HepG2 (cell line): Measurements from ENCODE around the gene SETD1B. TPM values are rescaled to one million over a fixed set of nuclear protein-coding genes. Genes with fewer than 3 reads are reported as not detected.
A peak's percentile ranks its signal among the peaks of the same experiment; 100 is the strongest.

ENCODE experiments used
- ATAC-seq: fragments of 200-7000 bp; cut with Tn5 transposase; 3 replicates; pipeline ENCODE4 v1.9.1; 2020; ENCODE audit warnings: mild to moderate bottlenecking, moderate library complexity
- BruUV-seq: library from RNA; stranded (reverse); fragments of 400-500 nt; replicated peaks from 2 replicates; lab custom pipeline; 2021; lab: Mats Ljungman, UMichigan
- CTCF ChIA-PET: fragments of 300-600 bp; formaldehyde crosslinking; extraction: SDS; loops from one replicate; lab custom pipeline; 2021; ENCODE audit warnings: low total read pairs, inconsistent platforms, low intra/inter-chr PET ratio; lab: Yijun Ruan, JAX
- POLR2A ChIA-PET: fragments of 350-600 bp; sonication (Branson Sonifier 250); formaldehyde crosslinking; loops from one replicate; lab custom pipeline; 2020; ENCODE audit warnings: antibody characterized with exemption, inconsistent platforms; lab: Yijun Ruan, JAX
- DNase-seq: peaks from one replicate; pipeline ENCODE4 v3.0.0-alpha.2; 2015; ENCODE audit warnings: low spot score
- FAIRE-seq: peaks from 3 replicates; lab custom pipeline; 2011; peaks lifted over from hg19 to GRCh38; lab: Jason Lieb, UNC
- H2AFZ ChIP-seq: one replicate; pipeline ENCODE4 v1.6.1; 2011; ENCODE audit warnings: low read length, inconsistent platforms
- H3K27ac ChIP-seq: fragments of 300-600 bp; 3 replicates; pipeline ENCODE4 v1.8.0; 2011; ENCODE audit warnings: mixed run types, mild to moderate bottlenecking, mixed read lengths, low read length, inconsistent platforms; ENCODE audit not compliant: insufficient read depth; ENCODE audit errors: extremely low read length
- H3K27me3 ChIP-seq, 2 experiments: fragments of 200-600 bp in 1 of 2; 2 replicates in 1 of 2; 3 replicates in 1 of 2; pipeline versions ENCODE4 v1.6.0 to v1.8.0; 2011; ENCODE audit warnings: low read length in 2 of 2, mild to moderate bottlenecking in 2 of 2, moderate library complexity in 2 of 2, inconsistent platforms in 1 of 2; ENCODE audit not compliant: insufficient read depth in 2 of 2, control insufficient read depth in 1 of 2
- H3K36me3 ChIP-seq, 2 experiments: fragments of 200-600 bp in 1 of 2; replicated peaks in 1 of 2; 2 replicates in 1 of 2; 3 replicates in 1 of 2; pipeline versions ENCODE4 v1.5.1 to v1.8.0; 2011; ENCODE audit warnings: low read length in 2 of 2, inconsistent platforms in 1 of 2; ENCODE audit not compliant: insufficient read depth in 2 of 2, control insufficient read depth in 1 of 2
- H3K4me1 ChIP-seq: 2 replicates; pipeline ENCODE4 v1.5.1; 2012; ENCODE audit warnings: low read length, inconsistent platforms; ENCODE audit not compliant: insufficient read depth
- H3K4me2 ChIP-seq: 2 replicates; pipeline ENCODE4 v1.6.0; 2011; ENCODE audit warnings: low read depth, low read length, inconsistent platforms
- H3K4me3 ChIP-seq, 3 experiments: fragments of 200-600 bp in 1 of 3; sonication (generic), shearing (Covaris generic) in 1 of 3; replicated peaks in 1 of 3; 2 replicates each; pipeline ENCODE4 v1.5.1; 2011 to 2016; ENCODE audit warnings: low read length in 3 of 3, inconsistent platforms in 2 of 3, low read depth in 2 of 3, mild to moderate bottlenecking in 2 of 3, control low read depth in 1 of 3, mixed read lengths in 1 of 3; ENCODE audit not compliant: insufficient read depth in 1 of 3
- H3K79me2 ChIP-seq: one replicate; pipeline ENCODE4 v1.6.1; 2011; ENCODE audit warnings: low read length, inconsistent platforms; ENCODE audit not compliant: insufficient read depth
- H3K9ac ChIP-seq: 2 replicates; pipeline ENCODE4 v1.6.0; 2011; ENCODE audit warnings: mild to moderate bottlenecking, low read depth, low read length, inconsistent platforms; ENCODE audit not compliant: insufficient read depth
- H3K9me3 ChIP-seq: 2 replicates; pipeline ENCODE4 v1.5.1; 2012; ENCODE audit warnings: mild to moderate bottlenecking, low read length
- H4K20me1 ChIP-seq: 2 replicates; pipeline ENCODE4 v1.6.0; 2011; ENCODE audit warnings: inconsistent platforms, mild to moderate bottlenecking, low read length, moderate library complexity; ENCODE audit not compliant: insufficient read depth
- FIP1L1 ChIP-seq: fragments of 200-400 bp; formaldehyde crosslinking; IDR thresholded peaks from 2 replicates; pipeline ENCODE4 v1.6.1; 2018; ENCODE audit warnings: low read depth, mild to moderate bottlenecking, low read length, moderate library complexity, borderline replicate concordance; ENCODE audit not compliant: insufficient read depth
- KAT8 ChIP-seq: IDR thresholded peaks from 2 replicates; pipeline ENCODE4 v1.6.1; 2016; ENCODE audit warnings: missing genetic modification reagents, missing compliant biosample characterization
- KDM2A ChIP-seq: sonication (generic); formaldehyde crosslinking; IDR thresholded peaks from 2 replicates; pipeline ENCODE4 v1.4.0; 2020; ENCODE audit warnings: low read depth, missing genetic modification reagents, borderline replicate concordance
- KDM5B ChIP-seq: sonication (generic); formaldehyde crosslinking; IDR thresholded peaks from 2 replicates; pipeline ENCODE4 v1.4.0; 2020; ENCODE audit warnings: missing genetic modification reagents, mild to moderate bottlenecking, borderline replicate concordance
- MYPOP ChIP-seq: sonication (generic); formaldehyde crosslinking; IDR thresholded peaks from 2 replicates; pipeline ENCODE4 v1.8.1; 2023; ENCODE audit warnings: mild to moderate bottlenecking, moderate library complexity, missing genetic modification reagents
- NFAT5 ChIP-seq: sonication (generic); formaldehyde crosslinking; IDR thresholded peaks from 2 replicates; pipeline ENCODE4 v1.4.0; 2020; ENCODE audit warnings: missing genetic modification reagents
- NR2F6 ChIP-seq, 2 experiments: IDR thresholded peaks; 2 replicates each; pipeline ENCODE4 v1.6.1; 2016; ENCODE audit warnings: antibody characterized with exemption in 1 of 2, mild to moderate bottlenecking in 1 of 2
- PRMT3 ChIP-seq: sonication (generic); formaldehyde crosslinking; IDR thresholded peaks from 2 replicates; pipeline ENCODE4 v1.8.1; 2022; ENCODE audit warnings: low read depth, mild to moderate bottlenecking, moderate library complexity, missing genetic modification reagents, borderline replicate concordance
- SOX6 ChIP-seq, 2 experiments: fragments of 450-650 bp in 1 of 2; sonication (generic) in 1 of 2; formaldehyde crosslinking in 1 of 2; IDR thresholded peaks; 2 replicates each; pipeline versions ENCODE4 v1.4.0 to v1.6.1; 2017 to 2020; ENCODE audit warnings: antibody characterized with exemption in 1 of 2, mild to moderate bottlenecking in 1 of 2, missing genetic modification reagents in 1 of 2
- SSRP1 ChIP-seq: IDR thresholded peaks from 2 replicates; pipeline ENCODE4 v1.6.1; 2016; ENCODE audit warnings: control low read depth
- TBP ChIP-seq: sonication (generic); formaldehyde crosslinking; IDR thresholded peaks from 2 replicates; pipeline ENCODE4 v1.5.0; 2020; ENCODE audit warnings: missing genetic modification reagents
- ZNF460 ChIP-seq: sonication (generic); formaldehyde crosslinking; IDR thresholded peaks from 2 replicates; pipeline ENCODE4 v1.5.1; 2020; ENCODE audit warnings: missing genetic modification reagents, mild to moderate bottlenecking, borderline replicate concordance
- ZNF580 ChIP-seq: IDR thresholded peaks from 2 replicates; pipeline ENCODE4 v1.6.1; 2016; ENCODE audit warnings: low read depth, borderline replicate concordance
- ZNF7 ChIP-seq: IDR thresholded peaks from 2 replicates; pipeline ENCODE4 v1.6.1; 2016; ENCODE audit warnings: missing biosample characterization, missing genetic modification reagents
- ZNF781 ChIP-seq: sonication (generic); formaldehyde crosslinking; IDR thresholded peaks from 2 replicates; pipeline ENCODE4 v1.5.1; 2020; ENCODE audit warnings: borderline replicate concordance, mild to moderate bottlenecking, missing genetic modification reagents; ENCODE audit errors: not compliant biosample characterization
- WGBS: methylation state at CpG from one replicate; pipeline ENCODE4 v1.1.6; 2017; ENCODE audit warnings: low lambda C conversion rate; 5-methylcytosine and 5-hydroxymethylcytosine counted together
- in situ Hi-C: cut with HindIII; loops from 2 replicates; pipeline ENCODE4 v1.10.0; 2017; ENCODE audit warnings: low pct_unique_long_range_greater_than_20kb; ENCODE audit not compliant: extremely low pct_ligation_motif_present
- intact Hi-C: fragments of 100-400 bp; cut with micrococcal nuclease; formaldehyde crosslinking; loops from one replicate; pipeline ENCODE4 v1.10.0; 2022; ENCODE audit not compliant: unreplicated experiment
- polyA plus RNA-seq, 8 experiments: library from polyadenylated mRNA; depleted of rRNA in 3 of 8; stranded (reverse) in 7 of 8; unstranded in 1 of 8; fragments of >200 nt; fragmentation: Illumina TruSeq in 4 of 8; extraction: Trizol in 4 of 8; gene quantifications; 2 replicates each; pipeline versions ENCODE4 v1.2.1 to v1.2.3, GENCODE V29; 2011 to 2016; ENCODE audit warnings: low read depth in 4 of 8, missing spikeins in 1 of 8, mixed read lengths in 1 of 8; ENCODE audit not compliant: insufficient read depth in 1 of 8
- total RNA-seq, 5 experiments: library from RNA; depleted of rRNA; stranded (reverse); fragments of >200 nt; fragmentation: Illumina TruSeq; extraction: Trizol; gene quantifications; 2 replicates each; pipeline ENCODE4 v1.2.3, GENCODE V29; 2016; ENCODE audit warnings: low read depth in 1 of 5

SETD1B gene
- total and polyA plus RNA-seq, 2 of the 13 experiments (the other 11 are each of a cell fraction or from before 2014, with no cell fraction given): 1.1 to 1.4 TPM

- 0% methylated on average over 10 of the region's 13 CpGs for WGBS
- Histone ChIP-seq H3K36me3 (no peaks in the 10 kb centered on the region; a peak in 3 of 5 replicates), H3K4me1 (peaks cover 91% of the 10 kb centered on the region), H2AFZ (no peak overlapping the region), H3K27me3 (no peaks in the 10 kb centered on the region), H3K4me2 (peak overlapping the region; percentile 95), H3K79me2 (peaks cover 50% of the 10 kb centered on the region), H3K27ac (peak overlapping the region; percentile 85), H3K4me3 (peak overlapping the region in 2 of 3 experiments; percentile 10 to 79; a peak in 4 of 6 replicates), H3K9me3 (no peaks in the 10 kb centered on the region), H3K9ac (peak overlapping the region; percentile 62), H4K20me1 (peaks cover 9% of the 10 kb centered on the region; the same call in 1 of the 2 replicates)
- DNase-seq (no peak), ATAC-seq (peak; percentile 7), FAIRE-seq (no peak)
- ChIA-PET CTCF (interaction anchor here (1.2 to 3.9 kb wide), 7 partner anchors 13 to 100 kb away, joined by 4 to 89 read pairs (median 20); partner anchors contain the start of gene PSMD9), POLR2A (interaction anchor here (0.8 to 14.0 kb wide), 13 partner anchors 12 to 98 kb away, joined by 3 to 393 read pairs (median 6); partner anchors contain the start of genes HPD, PSMD9, SETD1B and TMEM120B)
- no TSS peak for BruUV-seq
- in situ Hi-C loops (loop anchor here (5.0 kb wide), 1 partner anchor 93 kb away; the partner anchor contains the start of gene PSMD9), intact Hi-C loops (loop anchor here (1.0 to 5.0 kb wide), 5 partner anchors 18 to 100 kb away; no protein-coding TSS in a partner anchor)
- TF ChIP-seq ZNF460 (CRISPR knock-in tag): no peak
- TF ChIP-seq PRMT3 (CRISPR knock-in tag): 0 out of 2 replicates have a peak, but pooled peaks have one; percentile 70
- TF ChIP-seq SOX6 (IDR thresholded peaks at IDR 0.05): no peak
- 0 out of 2 replicates have a peak, but pooled peaks have one; percentile 6 for TF ChIP-seq SOX6 (CRISPR knock-in tag; IDR thresholded peaks at IDR 0.05)
- TF ChIP-seq ZNF580: no peak
- TF ChIP-seq SSRP1 (CRISPR knock-in tag): 0 out of 2 replicates have a peak, but pooled peaks have one; percentile 20
- TF ChIP-seq KAT8 (CRISPR knock-in tag): 0 out of 2 replicates have a peak, but pooled peaks have one; percentile 0
- peak; percentile 31; the same call in 1 of the 2 replicates for TF ChIP-seq NR2F6 (IDR thresholded peaks at IDR 0.05)
- no peak for TF ChIP-seq NR2F6 (CRISPR knock-in tag; IDR thresholded peaks at IDR 0.05)
- TF ChIP-seq KDM2A: peak; percentile 12; the same call in 1 of the 2 replicates
- 0 out of 2 replicates have a peak, but pooled peaks have one; percentile 29 for TF ChIP-seq FIP1L1
- peak; percentile 5; the same call in 1 of the 2 replicates for TF ChIP-seq NFAT5 (CRISPR knock-in tag)
- TF ChIP-seq ZNF7: 0 out of 2 replicates have a peak, but pooled peaks have one; percentile 4
- no peak for TF ChIP-seq TBP
- TF ChIP-seq MYPOP (CRISPR knock-in tag): no peak; the same call in 1 of the 2 replicates
- TF ChIP-seq ZNF781: peak; percentile 5
- peak; percentile 2; the same call in 1 of the 2 replicates for TF ChIP-seq KDM5B (CRISPR knock-in tag)
Observed at GRCh38 chr12:121794534-121795033, 9.2 kb upstream of the SETD1B start.
